Smooth muscle cell (in vitro differentiated cells): Measurements from ENCODE around the gene NLGN4Y. TPM values are rescaled to one million over a fixed set of nuclear protein-coding genes. Genes with fewer than 3 reads are reported as not detected.

ENCODE experiments used
- DNase-seq: peaks from one replicate; lab custom pipeline; 2025; ENCODE audit not compliant: unreplicated experiment; lab: John Stamatoyannopoulos, UW
- H2AFZ ChIP-seq: fragments of 200-600 bp; sonication (generic); 2 replicates; pipeline ENCODE4 v1.6.0; 2016; ENCODE audit warnings: antibody characterized with exemption, low read depth, mild to moderate bottlenecking
- H3F3A ChIP-seq: fragments of 200-600 bp; sonication (generic); 2 replicates; pipeline ENCODE4 v1.6.0; 2017; ENCODE audit warnings: antibody characterized with exemption, low read depth
- H3K27ac ChIP-seq: fragments of 200-600 bp; sonication (generic); 2 replicates; pipeline ENCODE4 v1.5.1; 2016; ENCODE audit warnings: low read depth, mild to moderate bottlenecking
- H3K27me3 ChIP-seq: fragments of 200-600 bp; sonication (generic); 2 replicates; pipeline ENCODE4 v1.6.1; 2016; ENCODE audit warnings: low read depth, mild to moderate bottlenecking
- H3K36me3 ChIP-seq: fragments of 200-600 bp; sonication (generic); 2 replicates; pipeline ENCODE4 v1.5.1; 2016; ENCODE audit warnings: low read depth
- H3K4me1 ChIP-seq: fragments of 200-600 bp; sonication (generic); 2 replicates; pipeline ENCODE4 v1.5.1; 2016; ENCODE audit warnings: low read depth
- H3K4me2 ChIP-seq: fragments of 200-600 bp; sonication (generic); 2 replicates; pipeline ENCODE4 v1.6.0; 2016; ENCODE audit warnings: mild to moderate bottlenecking
- H3K4me3 ChIP-seq: fragments of 200-600 bp; sonication (generic); 2 replicates; pipeline ENCODE4 v1.5.1; 2016; ENCODE audit warnings: mild to moderate bottlenecking
- H3K79me2 ChIP-seq: fragments of 200-600 bp; sonication (generic); 2 replicates; pipeline ENCODE4 v1.6.0; 2016; ENCODE audit warnings: low read depth, mild to moderate bottlenecking
- H3K9ac ChIP-seq: fragments of 200-600 bp; sonication (generic); 2 replicates; pipeline ENCODE4 v1.6.0; 2016; ENCODE audit warnings: low read depth
- H3K9me3 ChIP-seq: fragments of 200-600 bp; sonication (generic); replicated peaks from 2 replicates; pipeline ENCODE4 v1.5.1; 2016; ENCODE audit warnings: low read depth
- H4K20me1 ChIP-seq: fragments of 200-600 bp; sonication (generic); 2 replicates; pipeline ENCODE4 v1.6.0; 2016; ENCODE audit warnings: low read depth
- WGBS: methylation state at CpG from one replicate; pipeline ENCODE4 v1.1.7; 2016; ENCODE audit warnings: low lambda C conversion rate; 5-methylcytosine and 5-hydroxymethylcytosine counted together
- polyA plus RNA-seq: library from polyadenylated mRNA; unstranded; fragments of >200 nt; fragmentation: Nextera tagmentation; extraction: Ambion mirVana; gene quantifications from 2 replicates; pipeline ENCODE4 v1.2.1, GENCODE V29; 2016
- total RNA-seq: library from RNA; depleted of rRNA; stranded (reverse); fragments of >200 nt; gene quantifications from 2 replicates; pipeline ENCODE4 v1.2.3, GENCODE V29; 2014
- TF ChIP-seq, protein P1 (sequence below): fragments of 200-600 bp; sonication (generic); IDR thresholded peaks from 2 replicates; pipeline ENCODE4 v1.5.1; 2017; ENCODE audit warnings: borderline replicate concordance, mild to moderate bottlenecking, antibody characterized with exemption; ENCODE audit not compliant: insufficient read depth, poor library complexity, severe bottlenecking

NLGN4Y gene
- total and polyA plus RNA-seq, 2 experiments from 2014 or later: not detected

- no peaks in the 10 kb centered on the region for H3K9me3 ChIP-seq
- no peaks in the 10 kb centered on the region for H4K20me1 ChIP-seq
- H3K4me2 ChIP-seq: no peak overlapping the region
- H3K9ac ChIP-seq: no peak overlapping the region
- TF ChIP-seq, protein P1, sequence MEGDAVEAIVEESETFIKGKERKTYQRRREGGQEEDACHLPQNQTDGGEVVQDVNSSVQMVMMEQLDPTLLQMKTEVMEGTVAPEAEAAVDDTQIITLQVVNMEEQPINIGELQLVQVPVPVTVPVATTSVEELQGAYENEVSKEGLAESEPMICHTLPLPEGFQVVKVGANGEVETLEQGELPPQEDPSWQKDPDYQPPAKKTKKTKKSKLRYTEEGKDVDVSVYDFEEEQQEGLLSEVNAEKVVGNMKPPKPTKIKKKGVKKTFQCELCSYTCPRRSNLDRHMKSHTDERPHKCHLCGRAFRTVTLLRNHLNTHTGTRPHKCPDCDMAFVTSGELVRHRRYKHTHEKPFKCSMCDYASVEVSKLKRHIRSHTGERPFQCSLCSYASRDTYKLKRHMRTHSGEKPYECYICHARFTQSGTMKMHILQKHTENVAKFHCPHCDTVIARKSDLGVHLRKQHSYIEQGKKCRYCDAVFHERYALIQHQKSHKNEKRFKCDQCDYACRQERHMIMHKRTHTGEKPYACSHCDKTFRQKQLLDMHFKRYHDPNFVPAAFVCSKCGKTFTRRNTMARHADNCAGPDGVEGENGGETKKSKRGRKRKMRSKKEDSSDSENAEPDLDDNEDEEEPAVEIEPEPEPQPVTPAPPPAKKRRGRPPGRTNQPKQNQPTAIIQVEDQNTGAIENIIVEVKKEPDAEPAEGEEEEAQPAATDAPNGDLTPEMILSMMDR: no peak
- no peak overlapping the region for H2AFZ ChIP-seq
- no CpG with 5 or more reads among the region's 2 CpGs for WGBS
- H3K79me2 ChIP-seq: no peaks in the 10 kb centered on the region
- H3K36me3 ChIP-seq: no peaks in the 10 kb centered on the region
- H3K27ac ChIP-seq: no peak overlapping the region
- no peaks in the 10 kb centered on the region for H3K4me1 ChIP-seq
- H3K27me3 ChIP-seq: no peaks in the 10 kb centered on the region
- no peaks in the 10 kb centered on the region for H3F3A ChIP-seq
- no peak for DNase-seq
- H3K4me3 ChIP-seq: no peak overlapping the region
Observed at GRCh38 chrY:14798010-14798409, 273.7 kb downstream of the NLGN4Y start.

DNA sequence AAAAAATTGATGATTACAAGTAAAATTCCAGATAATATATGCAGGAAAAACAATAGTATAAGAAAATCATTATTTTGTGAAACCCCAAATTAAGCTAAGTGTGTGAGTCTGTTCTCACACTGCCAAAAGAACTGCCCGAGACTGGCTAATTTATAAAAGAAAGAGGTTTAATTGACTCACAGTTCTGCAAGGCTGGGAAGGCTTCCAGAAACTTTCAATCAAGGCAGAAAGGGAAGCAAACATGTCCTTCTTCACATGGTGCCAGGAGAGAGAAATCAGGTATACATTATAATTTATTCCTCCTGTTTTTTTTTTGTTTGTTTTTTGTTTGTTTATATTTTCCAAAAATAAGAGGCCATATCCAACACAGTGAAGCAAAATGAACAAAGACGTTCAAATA, 276.8 kb downstream of the NLGN4Y start:
- H3K27ac ChIP-seq: no peak overlapping the region
- no peaks in the 10 kb centered on the region for H4K20me1 ChIP-seq
- no peak overlapping the region for H3K4me2 ChIP-seq
- no peaks in the 10 kb centered on the region for H3K27me3 ChIP-seq
- TF ChIP-seq, protein P1: no peak
- no peaks in the 10 kb centered on the region for H3F3A ChIP-seq
- H3K9ac ChIP-seq: no peak overlapping the region
- no CpG with 5 or more reads among the region's 2 CpGs for whole genome bisulfite sequencing
- DNase-seq: no peak
- no peak overlapping the region for H3K4me3 ChIP-seq
- H3K4me1 ChIP-seq: no peaks in the 10 kb centered on the region
- no peaks in the 10 kb centered on the region for H3K9me3 ChIP-seq
- H3K79me2 ChIP-seq: no peaks in the 10 kb centered on the region
- no peaks in the 10 kb centered on the region for H3K36me3 ChIP-seq
- no peak overlapping the region for H2AFZ ChIP-seq

- DNase-seq: no peak
- Histone ChIP-seq H2AFZ (no peak overlapping the region), H4K20me1 (no peaks in the 10 kb centered on the region), H3K4me3 (no peak overlapping the region), H3F3A (no peaks in the 10 kb centered on the region), H3K4me2 (no peak overlapping the region), H3K27ac (no peak overlapping the region), H3K9ac (no peak overlapping the region), H3K79me2 (no peaks in the 10 kb centered on the region), H3K36me3 (no peaks in the 10 kb centered on the region), H3K9me3 (no peaks in the 10 kb centered on the region), H3K27me3 (no peaks in the 10 kb centered on the region), H3K4me1 (no peaks in the 10 kb centered on the region)
- TF ChIP-seq, protein P1: no peak
- WGBS: no CpG with 5 or more reads among the region's 3 CpGs
Observed at GRCh38 chrY:14802125-14802524, 277.8 kb downstream of the NLGN4Y start.

DNA sequence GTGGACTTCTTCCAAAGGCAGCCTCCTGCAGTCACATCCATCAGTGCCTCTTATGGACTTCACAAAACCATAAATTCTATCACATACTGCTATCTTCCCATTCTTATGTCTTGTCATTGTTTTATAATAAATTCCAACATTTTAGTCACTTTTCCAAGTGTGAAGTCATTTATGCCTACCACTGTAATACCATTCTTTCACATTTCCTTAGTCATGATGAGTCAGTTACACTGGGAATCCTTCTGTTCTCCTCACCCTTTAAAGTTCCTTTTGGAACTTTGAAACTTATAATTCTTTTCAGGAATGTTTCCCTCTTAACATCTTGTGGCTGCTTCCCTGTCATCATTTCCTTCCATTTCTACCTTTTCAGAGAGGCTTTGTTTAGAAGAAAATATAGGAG, 279.7 kb downstream of the NLGN4Y start:
- Histone ChIP-seq H3K27me3 (no peaks in the 10 kb centered on the region), H3K4me2 (no peak overlapping the region), H3K79me2 (no peaks in the 10 kb centered on the region), H3F3A (no peaks in the 10 kb centered on the region), H3K4me3 (no peak overlapping the region), H3K9me3 (no peaks in the 10 kb centered on the region), H3K36me3 (no peaks in the 10 kb centered on the region), H3K27ac (no peak overlapping the region), H3K9ac (no peak overlapping the region), H3K4me1 (no peaks in the 10 kb centered on the region), H4K20me1 (no peaks in the 10 kb centered on the region), H2AFZ (no peak overlapping the region)
- DNase-seq: no peak
- TF ChIP-seq, protein P1: no peak
